Fibroblast of skin of abdomen (primary cell): Measurements from ENCODE around the gene AQP12B.
A peak's percentile ranks its signal among the peaks of the same experiment; 100 is the strongest.

Experiments used
- DNase-seq: peaks from one replicate; pipeline ENCODE4 v3.0.0-alpha.2; 2013

AQP12B gene

DNA sequence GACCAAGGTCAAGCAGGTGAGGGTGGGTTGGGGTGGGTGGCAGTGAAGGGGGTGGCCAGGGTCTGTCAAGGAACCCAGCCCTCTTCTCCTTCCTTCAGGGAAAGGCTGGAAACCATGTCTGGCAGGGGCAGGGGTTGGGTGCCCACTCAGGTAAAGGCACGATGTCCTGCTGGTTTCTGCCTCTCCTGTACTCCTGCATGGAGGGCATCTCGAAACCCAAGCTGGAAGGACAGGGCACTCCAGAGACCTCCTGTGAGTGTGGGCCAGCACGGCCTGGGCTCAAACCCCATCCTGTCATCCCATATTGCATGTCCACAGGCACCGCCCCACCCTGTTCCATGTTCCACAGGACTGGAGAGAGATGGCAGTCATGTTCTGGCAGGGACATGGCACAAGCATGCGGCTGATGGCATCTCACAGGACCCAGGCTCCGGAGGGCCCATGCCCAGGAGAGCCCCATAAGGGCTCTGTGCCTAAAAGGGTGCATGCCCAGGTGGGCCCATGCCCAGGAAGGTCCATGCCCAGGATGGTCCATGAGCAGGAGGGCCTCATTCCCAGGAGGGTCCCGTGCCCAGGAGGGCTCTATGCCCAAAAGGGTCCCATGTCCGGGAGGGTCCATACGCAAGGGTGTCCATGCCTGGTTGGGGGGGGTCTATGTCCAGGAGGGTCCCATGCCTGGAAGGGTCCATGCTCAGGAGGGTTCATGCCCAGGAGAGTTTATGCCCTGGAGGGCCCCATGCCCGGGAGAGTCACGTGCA lies 51.0 kb downstream of the AQP12B start:
- no peak for DNase-seq

DNA sequence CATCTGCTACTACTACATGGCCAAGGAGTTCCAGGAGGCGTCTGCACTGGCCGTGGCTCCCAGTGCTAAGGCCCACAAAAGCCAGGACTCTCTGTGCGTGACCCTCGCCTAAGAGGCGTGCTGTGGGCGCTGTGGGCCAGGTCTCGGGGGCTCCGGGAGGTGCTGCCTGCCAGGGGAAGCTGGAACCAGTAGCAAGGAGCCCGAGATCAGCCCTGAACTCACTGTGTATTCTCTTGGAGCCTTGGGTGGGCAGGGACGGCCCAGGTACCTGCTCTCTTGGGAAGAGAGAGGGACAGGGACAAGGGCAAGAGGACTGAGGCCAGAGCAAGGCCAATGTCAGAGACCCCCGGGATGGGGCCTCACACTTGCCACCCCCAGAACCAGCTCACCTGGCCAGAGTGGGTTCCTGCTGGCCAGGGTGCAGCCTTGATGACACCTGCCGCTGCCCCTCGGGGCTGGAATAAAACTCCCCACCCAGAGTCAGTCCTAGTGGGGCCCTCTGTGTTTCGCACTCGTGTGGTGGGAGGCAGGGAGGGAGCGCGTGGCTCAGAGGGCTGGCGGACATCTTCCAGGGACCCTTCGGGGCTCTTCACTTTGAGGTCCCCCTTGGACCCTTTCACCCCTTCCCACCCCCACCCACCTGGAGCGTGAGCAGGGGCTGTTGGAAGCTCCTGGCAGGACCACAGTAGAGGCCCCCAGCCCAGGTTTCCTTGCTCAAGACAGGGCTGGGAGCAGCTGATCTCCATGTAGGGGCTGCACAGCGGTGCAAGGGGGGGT lies 51.7 kb downstream of the AQP12B start:
- DNase-seq, result no peak

DNA sequence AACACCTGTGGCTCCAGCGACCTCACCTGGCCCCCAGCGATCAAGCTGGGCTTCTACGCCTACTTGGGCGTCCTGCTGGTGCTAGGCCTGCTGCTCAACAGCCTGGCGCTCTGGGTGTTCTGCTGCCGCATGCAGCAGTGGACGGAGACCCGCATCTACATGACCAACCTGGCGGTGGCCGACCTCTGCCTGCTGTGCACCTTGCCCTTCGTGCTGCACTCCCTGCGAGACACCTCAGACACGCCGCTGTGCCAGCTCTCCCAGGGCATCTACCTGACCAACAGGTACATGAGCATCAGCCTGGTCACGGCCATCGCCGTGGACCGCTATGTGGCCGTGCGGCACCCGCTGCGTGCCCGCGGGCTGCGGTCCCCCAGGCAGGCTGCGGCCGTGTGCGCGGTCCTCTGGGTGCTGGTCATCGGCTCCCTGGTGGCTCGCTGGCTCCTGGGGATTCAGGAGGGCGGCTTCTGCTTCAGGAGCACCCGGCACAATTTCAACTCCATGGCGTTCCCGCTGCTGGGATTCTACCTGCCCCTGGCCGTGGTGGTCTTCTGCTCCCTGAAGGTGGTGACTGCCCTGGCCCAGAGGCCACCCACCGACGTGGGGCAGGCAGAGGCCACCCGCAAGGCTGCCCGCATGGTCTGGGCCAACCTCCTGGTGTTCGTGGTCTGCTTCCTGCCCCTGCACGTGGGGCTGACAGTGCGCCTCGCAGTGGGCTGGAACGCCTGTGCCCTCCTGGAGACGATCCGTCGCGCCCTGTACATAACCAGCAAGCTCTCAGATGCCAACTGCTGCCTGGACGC lies 52.5 kb downstream of the AQP12B start:
- no peak for DNase-seq

DNA sequence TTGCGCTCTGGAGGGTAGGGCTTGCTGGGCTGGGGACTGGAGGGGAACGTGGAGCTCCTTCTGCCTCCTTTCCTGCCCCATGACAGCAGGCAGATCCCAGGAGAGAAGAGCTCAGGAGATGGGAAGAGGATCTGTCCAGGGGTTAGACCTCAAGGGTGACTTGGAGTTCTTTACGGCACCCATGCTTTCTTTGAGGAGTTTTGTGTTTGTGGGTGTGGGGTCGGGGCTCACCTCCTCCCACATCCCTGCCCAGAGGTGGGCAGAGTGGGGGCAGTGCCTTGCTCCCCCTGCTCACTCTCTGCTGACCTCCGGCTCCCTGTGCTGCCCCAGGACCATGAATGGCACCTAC lies 53.1 kb downstream of the AQP12B start:
- DNase-seq, result no peak

DNA sequence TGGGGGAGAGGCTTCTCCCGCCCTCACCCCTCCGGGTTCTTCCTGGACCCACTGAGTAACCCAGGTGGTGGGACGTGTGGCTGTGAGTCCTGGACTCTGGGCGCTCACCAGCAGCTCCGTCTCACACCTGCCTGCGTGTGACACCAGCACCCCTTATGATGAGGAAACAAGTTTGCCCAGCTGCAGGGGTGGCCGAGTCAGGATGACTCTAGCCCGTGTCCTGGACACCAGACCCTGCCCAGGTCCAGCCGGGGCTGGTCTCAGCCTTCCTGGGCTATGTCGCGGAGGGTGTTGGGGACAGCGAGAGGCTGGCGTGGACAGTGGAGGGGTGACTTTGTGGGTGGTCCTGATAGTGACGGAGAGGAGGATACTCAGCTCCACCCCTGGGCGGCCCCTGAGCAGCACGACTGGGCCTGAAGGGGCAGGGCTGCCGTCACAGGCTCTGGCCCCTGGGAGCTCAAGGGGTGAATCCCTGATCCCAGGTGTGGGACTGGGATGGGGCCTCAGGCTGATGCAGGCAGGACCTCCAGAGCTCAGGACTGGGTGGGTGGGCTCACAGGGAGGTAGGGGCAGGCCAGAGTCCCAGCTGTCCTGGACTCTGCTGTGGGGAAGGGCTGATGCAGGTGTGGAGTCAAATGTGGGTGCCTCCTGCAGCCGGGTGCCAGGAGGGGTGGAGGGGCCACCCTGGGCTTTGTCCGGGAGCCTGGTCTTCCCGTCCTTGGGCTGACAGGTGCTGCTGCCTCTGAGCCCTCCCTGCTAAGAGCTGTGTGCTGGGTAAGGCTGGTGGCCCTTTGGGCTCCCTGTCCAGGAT lies 53.7 kb downstream of the AQP12B start:
- no peak for DNase-seq

DNA sequence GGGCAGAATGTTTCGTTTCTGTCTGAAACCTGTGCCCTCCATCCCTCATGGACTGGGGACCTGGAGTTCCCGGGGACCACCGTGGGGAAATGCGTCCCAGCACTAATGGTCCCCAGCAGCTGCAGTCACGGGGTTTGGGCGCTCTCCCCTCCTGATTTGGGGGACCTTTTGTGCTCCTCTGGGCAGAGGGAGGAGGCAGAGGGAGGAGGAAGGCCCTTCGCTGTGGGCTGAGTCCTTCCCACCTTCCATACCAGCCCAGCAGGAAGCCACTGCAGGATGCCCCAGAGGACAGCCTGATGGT lies 54.2 kb downstream of the AQP12B start:
- no peak for DNase-seq

DNA sequence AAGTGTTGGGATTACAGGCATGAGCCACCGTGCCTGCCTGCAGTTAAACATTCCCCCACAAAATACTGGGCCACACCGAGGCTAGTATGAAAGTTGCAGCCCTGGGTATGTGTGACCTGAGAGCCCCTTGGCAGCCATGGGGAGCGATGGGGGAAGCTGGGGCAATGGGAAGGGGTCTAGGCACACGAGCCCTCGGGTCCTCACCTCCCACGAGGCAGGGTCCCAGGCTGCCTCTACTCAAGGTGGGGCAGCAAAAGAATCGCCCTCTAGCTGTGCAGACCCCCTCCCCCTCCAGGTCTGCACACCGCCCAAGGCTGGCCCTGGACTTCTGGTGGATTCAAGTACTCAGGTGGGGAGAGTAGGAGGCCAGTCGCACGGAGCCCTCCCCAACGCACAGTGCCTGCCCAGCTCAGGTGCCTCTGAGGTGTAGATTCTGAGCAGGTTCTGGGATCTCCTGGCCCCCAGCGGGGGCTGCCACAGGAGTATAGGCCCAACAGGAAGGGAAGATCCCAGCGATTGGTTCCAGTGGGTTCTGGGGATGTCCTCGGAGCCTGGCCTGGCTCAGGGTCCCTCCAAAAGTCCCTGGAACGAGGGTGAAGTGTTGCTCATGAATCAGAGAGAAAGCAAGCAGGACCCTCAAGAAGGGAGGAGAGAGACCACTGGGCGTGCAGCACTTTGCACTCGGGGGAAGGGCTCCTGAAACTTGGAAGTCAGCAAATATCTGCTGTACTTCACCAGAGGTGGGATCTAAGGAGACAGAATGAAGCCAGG lies 54.8 kb downstream of the AQP12B start:
- DNase-seq, result no peak

DNA sequence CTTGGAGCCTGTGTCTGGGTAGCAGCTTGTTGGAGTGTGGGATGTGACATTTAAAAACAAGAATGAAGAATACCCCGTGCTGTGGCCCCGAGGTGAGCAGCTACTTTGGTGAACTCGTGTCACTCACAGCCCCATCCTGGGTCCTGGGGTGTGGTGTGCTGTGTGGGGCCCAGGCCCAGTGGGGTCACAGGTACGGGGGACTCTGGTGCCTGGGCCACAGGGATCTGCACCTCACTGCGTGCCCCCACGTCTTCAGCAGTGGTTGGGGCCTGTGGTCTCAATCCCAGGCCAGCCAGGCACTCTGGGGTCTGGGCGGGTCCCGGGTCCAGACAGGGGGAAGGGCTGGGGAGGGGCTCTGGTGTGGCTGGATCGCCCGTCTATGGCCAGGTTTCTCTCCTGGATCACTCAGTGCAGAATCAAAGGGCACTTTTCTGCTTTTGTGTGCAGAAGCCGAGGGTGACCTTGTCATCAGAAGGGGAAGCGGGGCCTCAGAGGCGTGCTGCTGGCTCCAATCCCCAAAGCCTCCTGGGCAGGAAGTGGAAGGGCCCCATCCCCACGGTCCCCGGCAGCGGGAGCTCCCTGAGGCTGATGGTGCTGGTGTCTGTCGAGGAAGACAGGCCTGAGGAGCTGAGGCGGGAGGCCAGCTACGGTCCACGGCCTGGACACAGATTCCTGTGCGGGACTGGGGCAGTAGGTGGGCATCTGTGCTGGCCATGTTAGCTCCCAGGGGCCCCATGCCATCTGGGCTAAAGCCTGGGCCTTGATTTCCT lies 56.0 kb downstream of the AQP12B start:
- DNase-seq, result peak; percentile 6
